WERI-Rb-1 (cell line): ENCODE data around the gene BHLHE41.

Source experiments
- DNase-seq: peaks from one replicate; pipeline ENCODE4 v3.0.0-alpha.2; 2020
- H3K27ac ChIP-seq: fragments of 250-450 bp; sonication (Bioruptor Pico); 2 replicates; pipeline ENCODE4 v1.5.1; 2020; ENCODE audit warnings: mild to moderate bottlenecking, moderate library complexity
- H3K27me3 ChIP-seq: fragments of 250-450 bp; sonication (Bioruptor Pico); 2 replicates; pipeline ENCODE4 v1.5.1; 2021; ENCODE audit warnings: mild to moderate bottlenecking, low read depth, moderate library complexity; ENCODE audit not compliant: insufficient read depth, severe bottlenecking
- H3K36me3 ChIP-seq: fragments of 250-450 bp; sonication (Bioruptor Pico); 2 replicates; pipeline ENCODE4 v1.5.1; 2020; ENCODE audit warnings: mild to moderate bottlenecking, moderate library complexity
- H3K4me3 ChIP-seq: 2 replicates; pipeline ENCODE4 v1.5.1; 2011; ENCODE audit warnings: low read depth, mild to moderate bottlenecking, control low read depth, low read length
- H3K9me3 ChIP-seq: fragments of 250-450 bp; sonication (Bioruptor Pico); 2 replicates; pipeline ENCODE4 v1.5.1; 2021; ENCODE audit warnings: mild to moderate bottlenecking, moderate library complexity; ENCODE audit not compliant: severe bottlenecking
- CTCF ChIP-seq: IDR thresholded peaks from 2 replicates; pipeline ENCODE4 v1.5.1; 2011; ENCODE audit warnings: low read depth, mild to moderate bottlenecking, control low read depth, inconsistent platforms, low read length

BHLHE41 gene

GRCh38 chr12:26143291-26143690 lies 18.5 kb upstream of the BHLHE41 start:
- no peak for TF ChIP-seq CTCF
- Histone ChIP-seq H3K27ac (no peak overlapping the region), H3K27me3 (peaks cover 27% of the 10 kb centered on the region), H3K36me3 (no peaks in the 10 kb centered on the region), H3K9me3 (no peaks in the 10 kb centered on the region), H3K4me3 (no peak overlapping the region)
- no peak for DNase-seq

- no peaks in the 10 kb centered on the region for H3K36me3 ChIP-seq
- no peak overlapping the region for H3K4me3 ChIP-seq
- H3K27ac ChIP-seq, result no peak overlapping the region
- peaks cover 20% of the 10 kb centered on the region for H3K27me3 ChIP-seq
- DNase-seq, result no peak
- no peaks in the 10 kb centered on the region for H3K9me3 ChIP-seq
- no peak for TF ChIP-seq CTCF
Observed at GRCh38 chr12:26138860-26139259, 14.0 kb upstream of the BHLHE41 start.

- Histone ChIP-seq H3K9me3 (no peaks in the 10 kb centered on the region), H3K4me3 (no peak overlapping the region), H3K27ac (no peak overlapping the region), H3K27me3 (peaks cover 16% of the 10 kb centered on the region), H3K36me3 (no peaks in the 10 kb centered on the region)
- DNase-seq, result no peak
- no peak for TF ChIP-seq CTCF
Observed at GRCh38 chr12:26136688-26137087, 11.9 kb upstream of the BHLHE41 start.

- H3K36me3 ChIP-seq, result no peaks in the 10 kb centered on the region
- DNase-seq, result no peak
- no peak overlapping the region for H3K27ac ChIP-seq
- peaks cover 23% of the 10 kb centered on the region for H3K27me3 ChIP-seq
- H3K9me3 ChIP-seq, result no peaks in the 10 kb centered on the region
- no peak for TF ChIP-seq CTCF
- H3K4me3 ChIP-seq, result no peak overlapping the region
Observed at GRCh38 chr12:26135571-26135970, 10.7 kb upstream of the BHLHE41 start.

GRCh38 chr12:26135010-26135420 lies 10.2 kb upstream of the BHLHE41 start:
- no peaks in the 10 kb centered on the region for H3K9me3 ChIP-seq
- no peak for TF ChIP-seq CTCF
- H3K36me3 ChIP-seq, result no peaks in the 10 kb centered on the region
- no peak overlapping the region for H3K27ac ChIP-seq
- no peak overlapping the region for H3K4me3 ChIP-seq
- no peak for DNase-seq
- H3K27me3 ChIP-seq, result peaks cover 25% of the 10 kb centered on the region

GRCh38 chr12:26134540-26134939 lies 9.7 kb upstream of the BHLHE41 start:
- Histone ChIP-seq H3K27me3 (peaks cover 24% of the 10 kb centered on the region), H3K9me3 (no peaks in the 10 kb centered on the region), H3K36me3 (no peaks in the 10 kb centered on the region), H3K27ac (no peak overlapping the region), H3K4me3 (no peak overlapping the region)
- TF ChIP-seq CTCF, result no peak
- DNase-seq, result no peak
